DMS53 treated with DMSO at 0.1 percent for 48 hours (cell line): ENCODE data around the gene IER2.

Experiments used
- DNase-seq: peaks from one replicate; lab custom pipeline; 2025; ENCODE audit not compliant: unreplicated experiment; lab: John Stamatoyannopoulos, UW

IER2 gene

GRCh38 chr19:13150187-13150930 is at the start of gene IER2, which contains the start of gene STX10:
Gene IER2 (plus strand): TSS chr19:13150411. CDS start chr19:13153187, 2,776 bp downstream.
Gene STX10 (minus strand): TSS chr19:13150375. CDS start chr19:13150173, 202 bp downstream.
- DNase-seq = peak; percentile 74

DNA sequence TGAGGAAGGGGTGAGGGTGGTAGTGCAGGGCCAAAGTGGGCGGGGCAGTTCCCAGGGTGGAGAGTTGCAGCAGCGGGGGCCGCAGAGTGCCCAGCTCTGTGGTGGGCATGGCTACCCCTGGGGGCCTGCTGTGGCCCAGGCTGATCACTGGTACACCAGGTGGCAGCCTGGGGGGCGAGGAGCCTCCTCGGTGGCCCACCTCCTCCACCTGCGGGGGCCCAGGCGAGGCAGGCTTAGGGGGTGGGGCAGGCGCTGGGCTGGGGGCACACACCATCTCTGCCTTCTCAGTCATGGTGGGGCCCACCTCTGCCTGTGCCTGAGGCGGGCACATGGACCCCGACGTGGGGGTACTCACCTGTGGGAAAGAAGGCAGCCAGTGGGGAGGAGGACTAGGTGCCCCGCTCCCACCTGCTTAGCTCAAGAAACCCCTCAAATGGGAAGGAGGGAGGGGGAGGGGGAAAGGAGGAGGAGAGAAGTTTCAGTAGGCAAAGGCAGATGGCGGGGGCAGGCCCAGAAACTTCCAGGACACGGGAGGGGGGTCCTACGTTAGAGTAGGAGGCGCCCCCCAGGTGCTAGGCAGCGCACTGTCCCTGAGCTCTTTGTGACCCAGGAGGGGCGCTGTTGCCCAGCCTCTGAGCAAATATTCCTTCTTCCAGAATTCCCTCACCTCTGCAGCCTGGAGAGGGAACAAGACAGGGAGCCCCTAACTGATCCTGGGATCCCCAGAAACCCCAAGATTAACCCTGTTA is 49.2 kb upstream of the IER2 start:
- DNase-seq = no peak

DNA sequence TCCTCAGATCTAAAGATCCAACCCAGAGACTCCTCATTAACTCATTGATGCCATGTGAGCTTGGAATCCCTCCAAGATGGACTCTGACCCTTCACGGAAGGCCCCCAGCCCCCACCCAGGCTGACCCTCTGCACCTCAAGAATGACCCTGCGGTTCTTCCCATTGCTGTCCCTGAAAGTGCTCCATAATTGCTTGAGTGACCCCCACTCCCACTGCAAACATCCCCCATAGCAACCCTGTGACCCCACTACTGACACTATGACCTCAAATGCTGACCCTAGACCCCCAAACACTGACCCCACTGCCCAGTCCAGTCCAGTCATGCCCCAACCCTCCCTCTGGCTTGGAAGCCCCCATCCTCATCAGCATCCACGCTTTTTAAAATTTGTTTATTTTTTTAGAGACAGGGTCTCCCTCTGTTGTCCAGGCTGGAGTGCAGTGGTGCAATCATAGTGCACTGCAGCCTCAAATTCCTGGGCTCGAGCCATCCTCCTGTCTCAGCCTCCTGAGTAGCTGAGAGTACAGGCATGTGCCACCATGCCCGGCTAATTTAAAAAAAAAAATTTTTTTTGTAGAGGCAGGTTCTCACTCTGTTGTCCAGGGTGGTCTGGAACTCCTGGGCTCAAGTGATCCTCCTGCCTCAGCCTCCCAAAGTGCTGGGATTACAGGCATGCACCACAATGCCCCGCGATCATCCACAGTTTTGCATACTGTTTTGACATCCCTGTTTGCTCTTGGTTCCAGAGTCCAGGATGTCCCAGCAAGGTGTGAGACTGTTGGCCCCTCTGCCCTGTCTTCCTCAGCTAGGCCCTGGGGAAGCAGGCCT is 48.4 kb upstream of the IER2 start:
- DNase-seq = no peak

DNA sequence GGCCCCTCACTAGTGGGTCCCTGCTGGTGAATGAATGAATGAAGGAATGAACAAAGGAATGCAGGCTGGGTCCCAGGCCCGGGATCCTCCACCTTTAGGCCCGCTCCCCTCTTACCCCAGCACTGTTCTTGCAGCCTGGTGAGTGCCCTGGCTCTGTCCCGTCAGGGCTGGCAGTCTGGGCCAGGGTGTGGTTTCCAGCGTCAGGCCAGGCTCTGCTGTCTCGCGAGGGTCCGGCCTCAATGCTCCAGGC is 47.9 kb upstream of the IER2 start:
- DNase-seq = no peak

GRCh38 chr19:13102666-13103580 is 47.3 kb upstream of the IER2 start, which contains the start of gene LYL1:
Gene LYL1 (minus strand): TSS chr19:13102858. CDS start chr19:13101171, 1,687 bp downstream.
- DNase-seq = no peak

DNA sequence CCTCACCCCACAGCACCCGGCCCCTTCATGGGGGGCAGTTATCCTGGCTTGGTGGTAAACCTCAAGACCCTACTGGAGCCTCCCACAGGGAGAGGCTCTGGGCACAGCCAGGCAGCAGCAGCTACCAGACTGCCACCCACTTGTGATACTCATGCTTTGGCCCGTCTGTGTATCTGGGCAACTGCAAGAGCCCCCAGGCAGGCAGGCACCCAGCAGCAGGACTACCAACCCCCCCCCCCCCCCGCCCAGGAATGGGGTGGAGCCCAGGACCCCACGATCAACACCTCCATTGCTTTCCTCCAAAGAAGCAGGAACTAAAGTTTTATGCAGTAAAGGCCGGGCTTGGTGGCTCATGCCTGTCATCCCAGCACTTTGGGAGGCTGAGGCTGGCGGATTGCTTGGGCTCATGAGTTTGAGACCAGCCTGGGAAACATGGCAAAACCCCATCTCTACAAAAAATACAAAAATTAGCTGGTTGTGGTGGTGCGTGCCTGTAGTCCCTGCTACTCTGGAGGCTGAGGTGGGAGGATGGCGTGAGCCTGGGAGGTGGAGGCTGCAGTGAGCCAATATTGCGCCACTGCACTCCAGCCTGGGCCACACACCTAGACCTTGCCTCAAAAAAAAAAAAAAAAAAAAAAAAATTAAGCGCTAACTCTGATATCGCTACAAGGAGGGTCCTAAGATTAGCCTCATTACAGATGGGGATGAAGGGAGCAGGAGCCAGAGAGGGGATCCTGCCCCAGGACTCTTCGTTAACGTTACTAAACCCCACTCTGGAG is 46.4 kb upstream of the IER2 start:
- no peak for DNase-seq

DNA sequence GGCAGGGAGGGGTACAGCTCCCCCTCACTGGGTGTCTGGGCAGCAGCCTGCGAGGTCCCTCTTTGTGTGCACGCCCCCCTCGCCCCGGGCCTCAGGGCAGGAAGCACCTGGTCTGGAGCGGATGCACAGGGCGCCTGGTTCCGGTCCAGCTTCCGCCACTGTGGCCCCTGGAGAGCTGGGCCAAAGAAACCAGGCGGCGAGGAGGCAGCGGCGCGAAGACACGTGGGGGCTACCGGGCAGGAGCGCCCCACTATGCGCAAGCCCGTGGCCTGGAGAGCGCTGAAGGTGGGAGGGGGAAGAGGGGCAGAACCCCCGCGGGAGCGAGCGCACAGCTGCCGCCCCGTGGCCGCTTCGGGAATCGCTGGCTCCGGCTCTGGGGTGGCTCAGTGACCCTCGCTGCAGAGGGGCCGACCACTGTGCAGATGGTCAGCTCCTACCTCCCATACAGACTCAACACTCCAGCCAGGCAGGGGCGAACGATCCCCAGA is 45.8 kb upstream of the IER2 start:
- no peak for DNase-seq

DNA sequence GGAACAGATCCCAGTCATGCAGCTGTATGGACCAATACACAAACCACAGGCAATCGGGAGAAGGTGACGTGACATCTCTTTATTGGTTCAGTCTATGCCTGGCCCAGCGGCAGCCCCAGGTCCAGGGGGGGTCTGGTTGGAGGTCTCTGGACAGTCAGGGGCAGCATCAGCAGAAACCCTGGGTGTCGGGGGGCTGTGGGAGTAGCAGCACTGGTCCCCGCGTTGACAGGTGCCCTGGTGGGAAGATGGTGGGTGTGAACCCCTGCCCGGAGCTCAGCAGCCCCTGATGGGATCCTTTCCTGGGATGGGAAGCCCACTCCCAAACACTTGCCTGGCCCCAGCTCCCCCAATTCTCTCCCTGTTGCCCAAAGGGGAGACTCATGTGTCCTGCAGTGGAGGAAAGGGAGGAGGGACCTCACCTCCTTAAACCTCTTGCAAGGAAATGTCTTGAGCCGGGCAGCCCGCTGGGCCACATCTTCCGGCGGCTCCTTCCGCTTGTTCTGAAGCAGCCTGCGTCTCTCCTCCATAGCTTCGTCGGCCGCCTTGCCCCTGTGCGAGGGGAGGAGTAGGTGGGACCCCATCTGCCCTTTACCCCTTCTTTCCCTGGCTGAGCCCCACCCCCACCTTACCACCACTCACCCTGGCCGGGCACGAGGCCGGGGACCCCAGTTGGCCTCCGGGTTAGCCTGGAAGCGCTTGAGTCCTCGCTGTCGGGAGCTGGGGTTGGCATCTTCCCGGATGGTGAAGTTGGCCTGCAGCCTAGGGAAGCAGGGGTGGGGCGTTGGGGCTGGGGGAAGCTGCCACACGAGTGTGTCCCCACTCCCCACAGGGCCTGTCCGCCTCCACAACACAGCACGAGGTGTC is 45.1 kb upstream of the IER2 start:
- DNase-seq = no peak

DNA sequence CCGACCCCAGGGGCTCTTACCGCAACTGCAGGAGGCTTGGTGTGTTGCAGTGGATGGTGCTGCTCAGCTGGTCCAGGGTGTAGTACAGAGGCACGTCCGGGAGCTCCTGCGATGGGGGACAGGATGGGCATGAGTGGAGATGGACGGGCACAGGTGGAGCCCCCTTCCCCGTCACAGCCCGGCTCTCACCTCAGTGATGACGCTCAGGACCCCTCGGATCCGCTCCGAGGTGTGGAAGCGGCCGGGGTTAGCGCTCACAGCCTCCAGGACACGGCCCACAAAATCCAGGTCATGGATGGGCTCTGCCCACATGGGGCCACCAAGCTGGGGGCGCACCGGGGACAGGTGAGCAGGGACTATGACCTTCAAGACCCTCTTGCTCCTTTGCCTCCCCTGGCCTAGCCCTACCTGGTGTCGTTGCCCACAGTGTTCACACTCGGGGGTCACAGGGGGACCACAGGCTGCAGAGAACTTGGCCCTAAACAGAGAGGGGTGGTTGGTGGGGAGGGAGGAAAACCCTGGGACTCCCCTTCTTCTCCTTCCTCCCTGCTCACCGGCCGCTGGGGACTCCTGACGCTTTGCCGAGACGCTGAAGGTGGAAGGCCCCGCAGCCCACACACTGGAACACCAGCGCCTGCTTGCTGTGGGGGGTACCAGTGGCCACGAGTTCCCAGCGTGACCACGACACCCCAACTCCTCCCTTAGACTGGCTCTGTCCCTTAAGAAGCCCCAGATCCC is 40.7 kb upstream of the IER2 start:
- no peak for DNase-seq

- DNase-seq = no peak
Measured at GRCh38 chr19:13110099-13110610, 40.1 kb upstream of the IER2 start.

- DNase-seq = no peak
Measured at GRCh38 chr19:13112555-13112954, 37.7 kb upstream of the IER2 start.

GRCh38 chr19:13115936-13116281 is 34.3 kb upstream of the IER2 start:
- DNase-seq = no peak

DNA sequence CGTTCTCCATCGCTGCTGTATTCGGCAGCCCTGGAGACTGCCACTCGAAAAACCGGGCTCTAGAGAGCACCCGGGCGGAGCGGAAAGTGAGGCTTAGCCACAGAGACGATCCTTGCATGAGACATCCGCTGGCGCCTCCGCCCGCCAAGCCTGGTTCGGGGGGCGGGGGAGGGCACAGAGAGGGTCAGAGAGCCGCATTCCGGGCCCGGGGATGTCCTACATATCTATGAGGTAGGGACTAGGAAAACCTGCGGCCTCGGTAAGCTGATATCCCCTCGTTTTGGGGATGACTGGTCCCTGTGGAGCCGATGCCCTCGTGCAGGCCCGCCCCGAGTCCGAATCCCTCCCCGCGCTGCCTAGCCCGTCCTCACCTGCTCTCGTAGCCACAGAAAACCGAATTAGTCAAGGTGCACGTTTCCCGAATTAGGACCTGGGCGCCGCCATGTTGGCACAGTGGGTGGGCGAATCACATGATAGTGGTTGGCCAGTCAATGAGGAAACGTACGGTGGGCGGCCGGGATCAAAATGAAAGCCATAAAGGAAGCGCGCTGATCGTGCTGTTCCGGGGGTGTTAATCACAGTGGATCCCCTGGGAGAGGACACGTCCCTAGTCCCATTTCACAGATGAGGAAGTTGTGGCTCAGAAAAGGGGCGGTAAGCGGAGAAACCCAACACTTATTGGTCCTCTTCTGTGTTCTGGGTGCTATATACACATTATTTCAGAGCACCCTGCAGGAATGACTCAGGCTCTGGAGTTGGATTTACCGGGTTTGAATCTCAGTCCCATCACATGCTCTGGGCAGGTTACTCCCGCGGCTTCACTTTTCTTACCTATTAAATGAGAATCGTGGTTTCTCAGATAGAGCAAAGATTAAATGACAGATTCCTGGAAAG is 33.7 kb upstream of the IER2 start, which contains the start of gene TRMT1:
Gene TRMT1, minus strand, starts transcription at position 459 of the 894 bp plus-strand sequence. Its CDS starts 341 bp downstream, at position 118.
- DNase-seq = peak; percentile 80

DNA sequence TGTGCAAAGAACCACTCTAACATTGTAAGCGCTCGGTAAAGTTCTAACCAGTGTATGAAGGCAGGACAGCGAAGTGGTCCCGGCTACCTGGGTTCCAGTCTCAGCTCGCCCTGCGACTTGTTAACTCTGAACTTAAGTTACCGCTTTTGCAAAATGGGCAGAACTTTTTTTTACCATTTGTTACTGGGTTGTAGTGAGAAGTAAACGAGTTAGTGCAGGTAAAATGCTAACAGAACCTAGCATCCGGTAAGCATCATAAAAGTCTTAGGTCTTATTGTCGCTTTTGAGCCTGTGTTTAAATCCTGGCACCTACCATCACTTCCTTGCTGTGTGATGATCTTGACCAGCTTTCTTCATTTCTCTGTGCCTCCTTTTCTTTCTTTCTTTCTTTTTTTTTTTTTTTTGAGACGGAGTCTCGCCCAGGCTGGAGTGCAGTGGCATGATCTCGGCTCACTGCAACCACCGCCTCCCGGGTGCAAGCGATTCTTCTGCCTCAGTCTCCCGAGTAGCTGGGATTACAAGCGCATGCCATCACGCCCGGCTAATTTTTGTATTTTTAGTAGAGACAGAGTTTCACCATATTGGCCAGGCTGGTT is 32.9 kb upstream of the IER2 start:
- no peak for DNase-seq

DNA sequence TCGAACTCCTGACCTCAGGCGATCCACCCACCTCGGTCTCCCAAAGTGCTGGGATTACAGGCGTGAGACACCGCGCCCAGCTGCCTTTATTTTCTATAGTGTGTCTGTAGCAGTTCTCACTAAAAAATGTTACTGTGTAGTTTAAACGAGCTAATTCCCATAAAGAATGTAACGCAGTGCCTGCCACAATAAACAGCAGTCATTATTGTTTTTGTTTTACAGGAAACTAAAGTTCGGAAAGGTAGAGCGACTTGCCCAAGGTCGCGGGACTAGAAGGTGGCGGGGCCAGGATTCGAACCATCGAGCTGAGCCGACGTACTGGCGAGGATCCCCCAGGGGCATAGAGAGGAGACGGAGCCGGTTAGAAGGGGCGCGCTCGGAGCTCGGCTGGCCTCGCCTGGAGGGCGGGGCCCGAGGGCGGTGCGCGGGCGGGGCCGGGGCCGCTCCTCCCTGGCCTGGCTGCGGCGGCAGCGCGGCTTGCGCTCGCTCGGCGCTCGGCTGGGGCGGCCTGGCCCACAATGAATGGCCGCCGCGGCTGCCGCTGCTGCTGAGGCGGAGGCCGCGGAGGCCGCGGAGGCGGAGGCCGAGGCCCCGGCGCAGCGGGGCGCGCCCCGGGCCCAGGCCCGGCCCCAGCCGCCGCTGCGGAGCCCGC is 32.3 kb upstream of the IER2 start, which contains the start of gene NACC1:
Gene NACC1, plus strand, starts transcription at position 493 of the 652 bp plus-strand sequence. CDS start 16,944 bp downstream, outside the sequence.
- peak; percentile 82 for DNase-seq
